ENCODE measurements around the gene ZDHHC11.

Gene ZDHHC11

DNA sequence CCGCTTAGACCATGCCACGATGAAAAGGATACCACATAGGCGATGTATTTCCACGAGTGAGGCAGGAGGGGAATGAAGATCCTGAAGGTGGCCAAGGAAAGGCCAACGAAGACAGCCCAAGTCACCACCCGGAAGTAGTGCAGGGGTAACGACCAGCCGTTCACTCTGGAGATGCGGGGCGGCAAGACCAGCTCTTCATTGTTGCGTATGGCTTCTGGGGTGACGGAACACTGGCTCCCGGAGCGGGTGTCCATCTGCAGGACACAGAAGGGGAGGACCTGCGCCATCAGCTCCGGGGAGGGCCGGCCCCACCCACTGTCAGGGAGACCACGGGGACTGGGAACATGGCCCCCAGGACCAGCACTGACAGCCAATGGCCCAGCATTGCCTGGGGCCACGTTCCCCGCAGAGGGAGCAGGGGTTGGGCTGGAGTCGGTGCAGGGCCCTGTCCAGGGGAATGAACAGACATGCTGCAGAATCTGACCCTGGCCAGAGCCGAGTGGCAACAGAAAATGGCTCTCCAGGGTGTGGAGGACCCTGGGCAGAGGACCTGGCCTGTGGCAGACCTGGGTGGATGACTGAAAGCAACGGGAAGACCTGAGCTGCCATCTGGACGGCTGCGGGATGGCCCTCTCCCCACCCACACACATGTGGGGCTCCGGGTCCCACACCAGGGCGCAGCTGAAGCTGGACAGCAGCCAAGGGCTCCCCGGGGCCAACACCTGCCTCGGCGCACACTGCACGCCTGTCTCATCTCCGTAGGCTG lies 83.9 kb downstream of the ZDHHC11 start:
- no peak for DNase-seq (ENCODE audit: low read depth in 1 of 2, low spot score in 1 of 2)
- no peak overlapping the region for H3K27ac ChIP-seq (replicated peaks)
- no peaks in the 10 kb centered on the region for H3K27me3 ChIP-seq (ENCODE audit: insufficient read depth, poor library complexity, severe bottlenecking)
- no peak overlapping the region for H3K4me3 ChIP-seq (replicated peaks; ENCODE audit: insufficient read depth, low read length)
- TF ChIP-seq, protein P1, sequence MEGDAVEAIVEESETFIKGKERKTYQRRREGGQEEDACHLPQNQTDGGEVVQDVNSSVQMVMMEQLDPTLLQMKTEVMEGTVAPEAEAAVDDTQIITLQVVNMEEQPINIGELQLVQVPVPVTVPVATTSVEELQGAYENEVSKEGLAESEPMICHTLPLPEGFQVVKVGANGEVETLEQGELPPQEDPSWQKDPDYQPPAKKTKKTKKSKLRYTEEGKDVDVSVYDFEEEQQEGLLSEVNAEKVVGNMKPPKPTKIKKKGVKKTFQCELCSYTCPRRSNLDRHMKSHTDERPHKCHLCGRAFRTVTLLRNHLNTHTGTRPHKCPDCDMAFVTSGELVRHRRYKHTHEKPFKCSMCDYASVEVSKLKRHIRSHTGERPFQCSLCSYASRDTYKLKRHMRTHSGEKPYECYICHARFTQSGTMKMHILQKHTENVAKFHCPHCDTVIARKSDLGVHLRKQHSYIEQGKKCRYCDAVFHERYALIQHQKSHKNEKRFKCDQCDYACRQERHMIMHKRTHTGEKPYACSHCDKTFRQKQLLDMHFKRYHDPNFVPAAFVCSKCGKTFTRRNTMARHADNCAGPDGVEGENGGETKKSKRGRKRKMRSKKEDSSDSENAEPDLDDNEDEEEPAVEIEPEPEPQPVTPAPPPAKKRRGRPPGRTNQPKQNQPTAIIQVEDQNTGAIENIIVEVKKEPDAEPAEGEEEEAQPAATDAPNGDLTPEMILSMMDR (IDR thresholded peaks at IDR 0.05; ENCODE audit: insufficient read depth, low read length) = no peak
- TF ChIP-seq SPI1 (IDR thresholded peaks at IDR 0.05; ENCODE audit: borderline replicate concordance, low read depth) (no peak), GABPA (IDR thresholded peaks at IDR 0.05; ENCODE audit: low read depth) (no peak), POLR2AphosphoS5 (IDR thresholded peaks at IDR 0.05; ENCODE audit: low read depth) (no peak)
- TF ChIP-seq, protein P2, sequence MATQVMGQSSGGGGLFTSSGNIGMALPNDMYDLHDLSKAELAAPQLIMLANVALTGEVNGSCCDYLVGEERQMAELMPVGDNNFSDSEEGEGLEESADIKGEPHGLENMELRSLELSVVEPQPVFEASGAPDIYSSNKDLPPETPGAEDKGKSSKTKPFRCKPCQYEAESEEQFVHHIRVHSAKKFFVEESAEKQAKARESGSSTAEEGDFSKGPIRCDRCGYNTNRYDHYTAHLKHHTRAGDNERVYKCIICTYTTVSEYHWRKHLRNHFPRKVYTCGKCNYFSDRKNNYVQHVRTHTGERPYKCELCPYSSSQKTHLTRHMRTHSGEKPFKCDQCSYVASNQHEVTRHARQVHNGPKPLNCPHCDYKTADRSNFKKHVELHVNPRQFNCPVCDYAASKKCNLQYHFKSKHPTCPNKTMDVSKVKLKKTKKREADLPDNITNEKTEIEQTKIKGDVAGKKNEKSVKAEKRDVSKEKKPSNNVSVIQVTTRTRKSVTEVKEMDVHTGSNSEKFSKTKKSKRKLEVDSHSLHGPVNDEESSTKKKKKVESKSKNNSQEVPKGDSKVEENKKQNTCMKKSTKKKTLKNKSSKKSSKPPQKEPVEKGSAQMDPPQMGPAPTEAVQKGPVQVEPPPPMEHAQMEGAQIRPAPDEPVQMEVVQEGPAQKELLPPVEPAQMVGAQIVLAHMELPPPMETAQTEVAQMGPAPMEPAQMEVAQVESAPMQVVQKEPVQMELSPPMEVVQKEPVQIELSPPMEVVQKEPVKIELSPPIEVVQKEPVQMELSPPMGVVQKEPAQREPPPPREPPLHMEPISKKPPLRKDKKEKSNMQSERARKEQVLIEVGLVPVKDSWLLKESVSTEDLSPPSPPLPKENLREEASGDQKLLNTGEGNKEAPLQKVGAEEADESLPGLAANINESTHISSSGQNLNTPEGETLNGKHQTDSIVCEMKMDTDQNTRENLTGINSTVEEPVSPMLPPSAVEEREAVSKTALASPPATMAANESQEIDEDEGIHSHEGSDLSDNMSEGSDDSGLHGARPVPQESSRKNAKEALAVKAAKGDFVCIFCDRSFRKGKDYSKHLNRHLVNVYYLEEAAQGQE (IDR thresholded peaks at IDR 0.05; ENCODE audit: insufficient replicate concordance, low read depth) = no peak

DNA sequence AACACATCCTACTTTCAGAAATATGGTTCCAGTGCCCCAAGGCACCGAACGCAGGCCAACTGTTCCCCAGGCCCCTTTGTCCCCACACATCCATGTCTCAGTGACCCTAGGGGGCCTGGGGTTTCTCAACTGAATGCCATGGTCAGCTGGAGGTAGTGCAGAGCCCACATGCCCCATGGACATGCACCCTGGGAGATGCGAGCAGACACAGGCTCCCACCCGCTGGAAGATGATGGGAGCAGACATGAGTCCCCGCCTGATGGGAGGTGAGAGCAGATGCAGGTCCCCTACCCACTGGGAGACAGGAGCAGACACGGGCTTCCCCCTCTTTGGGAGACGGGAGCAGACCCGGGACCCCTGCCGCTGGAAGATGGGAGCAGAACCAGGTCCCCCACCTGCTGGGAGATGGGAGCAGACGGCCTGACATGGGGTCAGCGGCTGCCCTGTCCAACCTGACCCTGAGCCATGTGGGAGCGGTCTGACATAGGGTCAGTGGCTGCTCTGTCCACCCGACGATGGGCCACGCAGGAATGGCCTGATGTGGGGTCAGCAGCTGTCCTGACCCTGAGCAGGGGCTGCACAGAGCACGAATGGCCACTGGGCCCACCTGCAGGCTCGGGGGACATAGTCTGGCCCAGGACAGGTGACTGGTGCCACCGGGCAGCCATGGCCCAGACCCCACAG lies 84.7 kb downstream of the ZDHHC11 start:
- TF ChIP-seq POLR2AphosphoS5 (IDR thresholded peaks at IDR 0.05; ENCODE audit: low read depth) (no peak), GABPA (IDR thresholded peaks at IDR 0.05; ENCODE audit: low read depth) (no peak), SPI1 (IDR thresholded peaks at IDR 0.05; ENCODE audit: borderline replicate concordance, low read depth) (no peak)
- TF ChIP-seq, protein P2 (IDR thresholded peaks at IDR 0.05; ENCODE audit: insufficient replicate concordance, low read depth) = no peak
- TF ChIP-seq, protein P1 (IDR thresholded peaks at IDR 0.05; ENCODE audit: insufficient read depth, low read length) = no peak
- Histone ChIP-seq H3K27ac (replicated peaks) (no peak overlapping the region), H3K27me3 (ENCODE audit: insufficient read depth, poor library complexity, severe bottlenecking) (no peaks in the 10 kb centered on the region), H3K4me3 (replicated peaks; ENCODE audit: insufficient read depth, low read length) (no peak overlapping the region)
- DNase-seq (ENCODE audit: low read depth in 1 of 2, low spot score in 1 of 2) = no peak

DNA sequence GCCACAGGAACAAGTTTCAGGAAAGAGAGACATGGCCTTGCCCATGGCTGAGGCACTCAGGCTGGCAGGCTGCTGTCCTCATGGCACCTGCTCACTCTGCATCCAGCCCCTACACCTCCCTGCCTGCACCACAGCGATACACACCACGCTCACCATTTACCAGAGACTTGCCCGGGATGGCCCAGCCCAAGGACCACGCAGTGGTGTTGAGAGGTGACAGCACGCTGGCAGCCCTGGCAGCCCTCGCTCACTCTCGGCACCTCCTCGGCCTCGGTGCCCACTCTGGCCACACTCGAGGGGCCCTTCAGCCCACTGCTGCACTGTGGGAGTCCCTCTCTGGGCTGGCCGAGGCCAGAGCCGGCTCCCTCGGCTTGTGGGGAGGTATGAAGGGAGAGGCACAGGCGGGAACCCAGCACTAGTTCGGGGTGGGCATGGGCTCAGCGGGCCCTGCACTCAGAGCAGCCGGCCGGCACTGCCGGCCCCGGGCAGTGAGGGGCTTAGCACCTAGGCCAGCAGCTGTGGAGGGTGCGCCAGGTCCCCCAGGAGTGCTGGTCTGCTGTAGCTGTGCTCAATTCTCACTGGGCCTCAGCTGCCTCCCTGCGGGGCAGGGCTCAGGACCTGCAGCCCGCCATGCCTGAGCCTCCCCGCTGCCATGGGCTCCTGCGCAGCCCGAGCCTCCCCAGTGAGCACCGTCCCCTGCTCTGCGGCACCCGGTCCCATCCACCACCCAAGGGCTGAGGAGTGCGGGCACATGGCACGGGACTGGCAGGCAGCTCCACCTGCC lies 86.6 kb downstream of the ZDHHC11 start:
- Histone ChIP-seq H3K4me3 (replicated peaks; ENCODE audit: insufficient read depth, low read length) (no peak overlapping the region), H3K27me3 (ENCODE audit: insufficient read depth, poor library complexity, severe bottlenecking) (peaks cover 5% of the 10 kb centered on the region), H3K27ac (replicated peaks) (no peak overlapping the region)
- DNase-seq (ENCODE audit: low read depth in 1 of 2, low spot score in 1 of 2) = no peak
- TF ChIP-seq POLR2AphosphoS5 (IDR thresholded peaks at IDR 0.05; ENCODE audit: low read depth) = no peak
- TF ChIP-seq, protein P2 (IDR thresholded peaks at IDR 0.05; ENCODE audit: insufficient replicate concordance, low read depth) = no peak
